HEK293T (cell line): Measurements from ENCODE around the gene UGT1A10.

Source experiments
- CTCF ChIA-PET: fragments of 350-600 bp; formaldehyde crosslinking; extraction: SDS; loops from one replicate; lab custom pipeline; 2021; ENCODE audit warnings: antibody characterized with exemption, inconsistent platforms; lab: Yijun Ruan, JAX
- POLR2A ChIA-PET: fragments of 350-600 bp; formaldehyde crosslinking; extraction: SDS; loops from one replicate; lab custom pipeline; 2020; ENCODE audit warnings: antibody characterized with exemption, inconsistent platforms; lab: Yijun Ruan, JAX
- DNase-seq: peaks from one replicate; pipeline ENCODE4 v3.0.0; 2012; ENCODE audit warnings: mixed read lengths; ENCODE audit errors: extremely low spot score
- BHLHE40 ChIP-seq: fragments of 450-650 bp; IDR thresholded peaks from 2 replicates; pipeline ENCODE4 v1.6.1; 2016; ENCODE audit warnings: mild to moderate bottlenecking, moderate library complexity, borderline replicate concordance
- CTBP1 ChIP-seq: fragments of 450-650 bp; IDR thresholded peaks from 2 replicates; pipeline ENCODE4 v1.6.1; 2016; ENCODE audit warnings: borderline replicate concordance
- ELF4 ChIP-seq: fragments of 450-650 bp; IDR thresholded peaks from 2 replicates; pipeline ENCODE4 v1.6.1; 2017; ENCODE audit warnings: antibody characterized with exemption
- FOXA1 ChIP-seq: fragments of 450-650 bp; IDR thresholded peaks from 2 replicates; pipeline ENCODE4 v1.6.1; 2016; ENCODE audit warnings: mild to moderate bottlenecking
- FOXK2 ChIP-seq: fragments of 450-650 bp; IDR thresholded peaks from 2 replicates; pipeline ENCODE4 v1.6.1; 2016; ENCODE audit warnings: mild to moderate bottlenecking
- FOXM1 ChIP-seq: fragments of 450-650 bp; IDR thresholded peaks from 2 replicates; pipeline ENCODE4 v1.6.1; 2017; ENCODE audit warnings: mild to moderate bottlenecking, borderline replicate concordance
- HDGF ChIP-seq: fragments of 450-650 bp; IDR thresholded peaks from 2 replicates; pipeline ENCODE4 v1.6.1; 2017; ENCODE audit warnings: antibody characterized with exemption, borderline replicate concordance
- L3MBTL2 ChIP-seq: fragments of 450-650 bp; conservative IDR thresholded peaks from 2 replicates; pipeline ENCODE4 v1.6.1; 2016; ENCODE audit warnings: mild to moderate bottlenecking
- LEF1 ChIP-seq: fragments of 450-650 bp; IDR thresholded peaks from 2 replicates; pipeline ENCODE4 v1.6.1; 2017; ENCODE audit warnings: mild to moderate bottlenecking, borderline replicate concordance
- NFRKB ChIP-seq: fragments of 450-650 bp; IDR thresholded peaks from 2 replicates; pipeline ENCODE4 v1.6.1; 2016; ENCODE audit warnings: mild to moderate bottlenecking, moderate library complexity
- SP1 ChIP-seq: fragments of 450-650 bp; IDR thresholded peaks from 2 replicates; pipeline ENCODE4 v1.6.1; 2017
- SUZ12 ChIP-seq: fragments of 450-650 bp; IDR thresholded peaks from 2 replicates; pipeline ENCODE4 v1.6.1; 2016; ENCODE audit warnings: mild to moderate bottlenecking
- TARDBP ChIP-seq: fragments of 450-650 bp; IDR thresholded peaks from 2 replicates; pipeline ENCODE4 v1.6.1; 2016
- ZNF384 ChIP-seq: fragments of 450-650 bp; IDR thresholded peaks from 2 replicates; pipeline ENCODE4 v1.6.1; 2016
- TF ChIP-seq, protein P1 (sequence below): fragments of 450-650 bp; IDR thresholded peaks from 2 replicates; pipeline ENCODE4 v1.6.1; 2016

UGT1A10 gene

DNA sequence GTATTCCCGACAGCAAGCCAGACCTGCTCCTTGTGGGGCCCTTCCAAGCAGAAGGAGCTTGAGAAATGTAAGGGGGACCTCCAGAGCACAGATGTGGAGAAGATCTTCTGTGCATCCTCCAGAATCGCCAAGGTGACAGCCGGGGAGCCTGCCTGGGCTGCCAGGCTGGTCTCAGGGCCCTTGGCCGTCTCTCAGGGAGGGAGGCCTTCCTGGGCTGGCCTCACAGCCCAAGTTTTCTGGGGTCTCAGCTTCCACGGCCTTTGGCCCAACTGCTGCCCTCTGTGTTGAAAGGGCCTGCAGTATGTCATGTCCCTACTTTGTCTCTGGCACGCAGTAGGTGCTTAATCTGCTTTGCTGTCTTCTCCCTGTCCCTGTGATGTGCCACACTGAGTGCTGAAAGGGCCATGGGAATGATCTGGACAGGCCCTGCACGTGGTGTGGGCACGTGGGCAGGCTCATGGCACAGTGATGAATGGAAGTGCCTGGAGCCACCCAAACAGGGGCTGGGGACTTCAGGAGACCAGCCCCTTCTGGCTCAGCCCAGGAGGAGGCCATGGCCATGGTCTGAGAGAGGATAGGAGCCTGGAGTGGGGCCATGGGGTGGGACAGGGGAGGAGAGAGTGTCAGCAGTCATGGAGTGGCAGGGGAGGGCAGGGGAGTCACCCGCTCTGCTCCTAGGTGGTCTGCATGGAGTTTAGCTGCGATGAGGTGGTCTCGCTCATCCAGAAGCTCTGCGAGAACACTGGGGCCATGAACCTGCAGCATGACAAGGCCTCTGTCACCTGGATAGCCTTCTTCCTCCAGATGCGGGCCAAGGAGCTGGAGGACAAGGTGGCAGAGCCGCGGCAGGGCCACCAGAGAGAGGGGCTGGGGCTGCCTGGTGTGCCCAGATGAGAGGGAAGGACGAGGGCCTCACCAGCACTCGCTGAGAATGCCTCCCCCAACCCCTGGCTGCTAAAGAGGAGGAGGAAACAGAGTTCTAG lies 182.7 kb downstream of the UGT1A10 start:
- TF ChIP-seq L3MBTL2 (no peak), NFRKB (no peak)
- ChIA-PET CTCF (no interaction called here), POLR2A (no interaction called here)
- no peak for DNase-seq

DNA sequence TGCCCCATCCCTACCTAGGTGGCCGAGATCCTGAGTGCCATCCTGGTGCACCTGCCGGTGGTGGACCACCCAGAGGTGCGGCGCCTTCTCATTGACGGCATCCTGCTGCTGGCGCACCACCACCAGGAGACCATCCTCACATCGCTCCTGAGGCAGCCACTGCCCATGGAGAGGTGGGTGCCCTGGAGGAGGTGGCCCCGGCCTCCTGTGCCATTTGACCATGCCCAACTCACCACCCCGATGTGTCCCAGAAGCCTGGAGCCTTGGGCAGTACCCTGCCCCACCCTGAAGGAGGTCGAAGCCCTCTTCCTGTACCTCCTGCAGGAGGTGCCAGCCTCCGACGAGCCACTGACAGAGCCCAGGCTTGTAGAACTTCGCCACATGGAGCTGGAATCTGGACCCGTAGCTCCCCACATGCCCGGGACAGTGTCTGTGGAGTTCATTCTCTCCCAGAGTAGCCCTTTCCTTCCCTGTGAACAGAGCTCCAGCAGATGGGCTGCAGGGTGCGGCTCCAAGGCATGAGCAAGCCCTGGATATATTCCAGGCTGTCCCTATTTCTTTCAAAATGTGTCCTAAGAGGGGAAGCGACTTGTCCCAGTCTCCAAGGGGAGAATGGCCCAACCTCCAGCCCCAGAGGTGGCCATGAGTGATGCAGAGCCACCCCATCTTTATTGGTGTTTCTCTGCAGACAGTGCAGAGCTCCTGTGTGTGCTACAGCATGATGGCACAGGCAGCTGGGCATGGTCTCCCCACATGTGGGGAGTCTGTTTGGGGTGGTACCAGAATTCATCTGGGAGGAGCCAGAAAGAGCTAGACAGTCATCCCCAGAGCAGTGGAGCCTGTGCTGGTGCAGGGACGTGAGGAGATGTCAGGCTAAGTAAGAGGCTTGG lies 183.9 kb downstream of the UGT1A10 start:
- no peak for DNase-seq
- TF ChIP-seq HDGF (no peak), SUZ12 (no peak), FOXA1 (no peak), CTBP1 (no peak), LEF1 (no peak), TARDBP (no peak)
- POLR2A ChIA-PET, result no interaction called here
- CTCF ChIA-PET, result interaction anchor here (0.6 kb wide), 1 partner anchor 386 kb away, joined by 3 read pairs; no protein-coding TSS in a partner anchor

DNA sequence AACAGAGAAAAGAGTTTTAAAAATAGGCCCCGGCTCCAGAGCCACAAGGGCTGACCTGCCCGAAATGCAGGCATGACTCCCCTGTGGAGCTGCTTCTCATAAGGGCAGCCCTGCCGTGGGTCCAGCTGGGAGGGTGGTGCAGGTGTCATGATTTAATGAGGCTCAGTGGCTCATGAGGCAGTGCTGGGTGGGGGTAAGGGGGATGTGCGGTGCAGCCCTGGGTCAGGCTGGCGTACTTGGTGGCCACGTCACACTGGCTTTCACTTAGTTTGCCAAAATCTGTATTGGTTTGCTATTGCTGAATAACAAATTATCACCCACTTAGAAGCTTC lies 184.5 kb downstream of the UGT1A10 start:
- TF ChIP-seq CTBP1 (no peak), ZNF384 (no peak), FOXA1 (no peak), SUZ12 (no peak), TARDBP (no peak), LEF1 (no peak), SP1 (no peak), L3MBTL2 (no peak), ELF4 (no peak)
- POLR2A ChIA-PET, result no interaction called here
- CTCF ChIA-PET, result interaction anchor here (0.6 kb wide), 1 partner anchor 387 kb away, joined by 3 read pairs; no protein-coding TSS in a partner anchor
- DNase-seq, result no peak

DNA sequence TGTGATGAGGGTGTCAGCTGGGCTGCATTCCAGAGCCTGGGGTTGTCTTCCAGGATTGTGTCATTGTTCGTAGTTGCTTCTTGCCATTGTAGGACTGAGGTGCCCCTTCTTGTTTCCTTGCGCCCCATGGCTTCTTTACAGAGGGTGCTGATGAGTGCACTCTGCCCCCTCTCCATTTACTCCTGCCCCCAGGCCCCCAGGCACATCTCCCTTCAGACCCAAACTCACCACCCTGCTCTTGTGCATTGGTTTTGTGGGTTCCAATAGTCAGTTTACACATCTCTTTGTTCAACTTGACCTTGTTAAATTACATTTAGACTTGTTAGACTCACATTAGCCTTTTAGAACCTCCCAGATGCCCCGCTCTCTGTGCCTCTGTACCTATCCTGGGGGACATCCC lies 184.9 kb downstream of the UGT1A10 start:
- CTCF ChIA-PET, result no interaction called here
- TF ChIP-seq HDGF (no peak), NFRKB (no peak), CTBP1 (no peak)
- no peak for DNase-seq
- POLR2A ChIA-PET, result no interaction called here

DNA sequence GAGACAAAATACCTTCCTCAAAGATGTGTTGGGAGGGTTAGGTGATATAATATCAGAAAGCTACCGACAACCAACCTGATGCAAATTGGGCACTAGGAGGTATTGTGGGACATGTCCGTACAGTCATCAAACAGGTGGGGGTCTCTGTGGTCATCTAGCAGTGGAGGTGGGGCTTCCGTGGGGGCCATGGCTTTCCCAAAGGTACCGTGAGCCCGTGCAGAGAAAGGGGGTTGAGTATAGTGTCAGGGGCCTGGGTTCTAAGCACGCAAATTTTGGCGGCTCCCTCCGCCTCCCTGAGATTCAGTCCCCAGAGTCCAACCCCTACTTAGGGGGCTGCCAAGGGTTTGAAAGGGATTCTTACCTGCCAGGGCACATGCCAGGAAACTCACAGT lies 185.5 kb downstream of the UGT1A10 start:
- DNase-seq, result no peak
- TF ChIP-seq BHLHE40 (no peak), FOXM1 (no peak), LEF1 (no peak), FOXK2 (no peak), FOXA1 (no peak)
- TF ChIP-seq, protein P1, sequence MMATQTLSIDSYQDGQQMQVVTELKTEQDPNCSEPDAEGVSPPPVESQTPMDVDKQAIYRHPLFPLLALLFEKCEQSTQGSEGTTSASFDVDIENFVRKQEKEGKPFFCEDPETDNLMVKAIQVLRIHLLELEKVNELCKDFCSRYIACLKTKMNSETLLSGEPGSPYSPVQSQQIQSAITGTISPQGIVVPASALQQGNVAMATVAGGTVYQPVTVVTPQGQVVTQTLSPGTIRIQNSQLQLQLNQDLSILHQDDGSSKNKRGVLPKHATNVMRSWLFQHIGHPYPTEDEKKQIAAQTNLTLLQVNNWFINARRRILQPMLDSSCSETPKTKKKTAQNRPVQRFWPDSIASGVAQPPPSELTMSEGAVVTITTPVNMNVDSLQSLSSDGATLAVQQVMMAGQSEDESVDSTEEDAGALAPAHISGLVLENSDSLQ, result no peak
- ChIA-PET CTCF (interaction anchor here (1.1 kb wide), 1 partner anchor 21 kb away, joined by 3 read pairs; no protein-coding TSS in a partner anchor), POLR2A (no interaction called here)

DNA sequence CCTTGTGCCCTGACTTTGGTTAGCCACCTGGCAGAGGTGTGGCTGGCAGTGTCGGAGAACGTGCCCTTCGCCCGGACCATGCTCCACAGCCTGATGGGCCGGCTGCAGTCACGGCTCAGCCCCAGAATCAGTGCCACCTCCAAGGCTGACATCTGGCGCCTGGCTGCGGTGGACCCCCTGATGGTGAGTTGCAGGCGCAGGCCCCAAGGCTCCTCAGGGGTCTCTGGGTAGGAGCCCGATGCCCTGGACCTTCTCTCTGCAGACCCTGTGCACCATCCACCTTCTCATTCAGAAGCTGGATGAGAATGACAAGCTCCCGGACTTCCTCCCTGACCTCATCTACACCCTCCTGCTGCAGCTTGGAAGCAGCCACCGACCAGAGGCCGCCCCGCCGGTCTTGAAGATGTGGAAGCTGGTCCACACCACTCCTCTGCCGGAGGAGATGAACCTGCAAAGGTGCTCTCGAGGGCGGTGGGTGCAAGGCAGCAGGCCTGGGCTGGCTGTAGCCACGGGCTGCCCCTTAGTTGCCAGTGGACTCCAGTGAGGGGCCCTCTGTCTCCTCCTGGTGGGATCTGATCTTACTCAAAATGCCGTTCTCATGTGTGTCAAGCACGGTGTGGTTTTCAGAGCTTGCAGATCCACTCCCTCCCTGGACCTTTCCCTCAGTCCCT lies 186.0 kb downstream of the UGT1A10 start:
- DNase-seq, result no peak
- CTCF ChIA-PET, result interaction anchor here (1.1 kb wide), 1 partner anchor 21 kb away, joined by 3 read pairs; no protein-coding TSS in a partner anchor
- POLR2A ChIA-PET, result no interaction called here
- TF ChIP-seq ELF4, result no peak
- TF ChIP-seq FOXA1, result no peak
- TF ChIP-seq FOXM1, result no peak
- TF ChIP-seq LEF1, result no peak
- no peak for TF ChIP-seq FOXK2
- TF ChIP-seq TARDBP, result no peak
- TF ChIP-seq SP1, result no peak
- no peak for TF ChIP-seq SUZ12
- TF ChIP-seq CTBP1, result no peak
- no peak for TF ChIP-seq L3MBTL2
